Mononuclear cell (primary cell): Measurements from ENCODE around the gene RAB27A. TPM values are rescaled to one million over a fixed set of nuclear protein-coding genes. Genes with fewer than 3 reads are reported as not detected.

Source experiments
- H3K27me3 ChIP-seq: 2 replicates; pipeline ENCODE4 v1.6.0; 2011; ENCODE audit warnings: low read length, control low read depth; ENCODE audit not compliant: insufficient read depth
- H3K4me1 ChIP-seq: 2 replicates; pipeline ENCODE4 v1.5.1; 2011; ENCODE audit warnings: mild to moderate bottlenecking, low read length, control low read depth; ENCODE audit not compliant: insufficient read depth
- H3K4me3 ChIP-seq: 2 replicates; pipeline ENCODE4 v1.5.1; 2011; ENCODE audit warnings: mild to moderate bottlenecking, low read length, moderate library complexity
- H3K9me3 ChIP-seq: 2 replicates; pipeline ENCODE4 v1.5.1; 2011; ENCODE audit warnings: low read depth, mild to moderate bottlenecking, control low read depth, low read length
- total RNA-seq: library from RNA; depleted of rRNA; stranded (reverse); fragments of >200 nt; gene quantifications from one replicate; pipeline ENCODE4 v1.2.3, GENCODE V29; 2012

Gene RAB27A
- total RNA-seq, 1 donor, result 16.5 TPM

DNA sequence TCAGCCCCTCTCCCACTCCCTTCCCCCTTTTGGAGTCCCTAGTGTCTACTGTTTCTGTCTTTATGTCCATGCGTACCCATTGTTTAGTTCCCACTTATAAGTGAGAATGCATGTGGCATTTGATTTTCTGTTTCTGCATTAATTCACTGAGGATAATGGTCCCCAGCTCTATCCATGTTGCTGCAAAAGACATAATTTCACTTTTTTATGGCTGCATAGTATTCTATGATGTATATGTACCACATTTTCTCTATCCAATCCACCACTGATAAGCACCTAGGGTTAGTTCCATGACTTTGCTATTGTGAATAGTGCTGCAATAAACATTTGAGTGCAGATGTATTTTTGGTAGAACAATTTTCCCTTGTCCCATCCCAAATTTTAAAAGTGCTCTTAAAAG, 58.7 kb downstream of the RAB27A start:
- no peaks in the 10 kb centered on the region for H3K4me1 ChIP-seq
- no peaks in the 10 kb centered on the region for H3K27me3 ChIP-seq
- H3K9me3 ChIP-seq, result no peaks in the 10 kb centered on the region
- no peak overlapping the region for H3K4me3 ChIP-seq

DNA sequence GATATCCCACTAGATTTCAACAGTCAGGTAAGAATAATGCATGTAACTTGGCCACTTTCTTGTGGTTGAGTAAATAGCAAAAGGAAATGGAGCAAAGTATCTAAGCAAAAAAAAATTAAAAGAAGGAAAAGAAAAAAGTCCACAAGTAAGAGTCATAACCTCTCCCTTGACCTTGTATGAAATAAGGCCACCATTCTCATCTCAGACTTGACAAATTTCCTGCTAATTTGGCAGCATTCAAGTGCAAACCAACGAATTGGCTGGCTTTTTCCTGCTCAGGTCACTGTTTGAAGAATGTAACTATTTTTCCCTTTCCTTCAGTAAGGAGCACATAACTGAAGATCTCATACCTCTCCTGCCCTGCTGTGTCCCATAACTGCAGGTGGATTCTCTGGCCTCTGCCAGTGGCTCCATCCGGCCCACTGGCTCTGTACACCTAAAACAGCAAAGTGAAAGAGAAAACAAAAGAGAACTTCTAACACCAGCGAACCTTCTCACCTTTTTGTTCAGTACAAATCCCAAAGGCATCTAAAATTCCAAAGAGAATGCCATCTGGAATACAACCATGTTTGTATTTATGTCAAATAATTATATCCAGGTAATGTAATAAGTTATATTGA, 59.5 kb downstream of the RAB27A start:
- no peak overlapping the region for H3K4me3 ChIP-seq
- H3K9me3 ChIP-seq, result no peaks in the 10 kb centered on the region
- peaks cover 3% of the 10 kb centered on the region for H3K4me1 ChIP-seq
- H3K27me3 ChIP-seq, result no peaks in the 10 kb centered on the region

DNA sequence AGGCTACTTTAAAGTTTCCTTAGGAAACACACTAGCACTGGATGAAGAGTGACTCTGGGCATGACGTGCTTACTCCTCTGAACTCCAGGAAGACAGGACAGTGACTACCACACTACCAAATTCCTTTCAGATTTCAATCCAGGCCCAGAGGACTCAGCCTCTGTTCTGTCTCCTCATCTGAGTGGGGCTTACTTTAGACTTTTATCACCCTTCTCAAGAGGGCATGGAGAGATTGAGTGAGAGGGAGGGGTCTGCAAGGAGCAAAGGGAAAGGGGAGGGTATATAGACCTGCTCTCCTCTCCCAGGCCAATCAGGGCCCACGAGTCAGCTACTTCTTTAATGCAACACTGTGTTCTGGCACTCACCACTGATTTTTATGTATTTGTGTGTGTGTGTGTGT, 63.5 kb downstream of the RAB27A start:
- H3K9me3 ChIP-seq, result no peaks in the 10 kb centered on the region
- H3K4me3 ChIP-seq, result no peak overlapping the region
- H3K27me3 ChIP-seq, result no peaks in the 10 kb centered on the region
- peaks cover 43% of the 10 kb centered on the region for H3K4me1 ChIP-seq

DNA sequence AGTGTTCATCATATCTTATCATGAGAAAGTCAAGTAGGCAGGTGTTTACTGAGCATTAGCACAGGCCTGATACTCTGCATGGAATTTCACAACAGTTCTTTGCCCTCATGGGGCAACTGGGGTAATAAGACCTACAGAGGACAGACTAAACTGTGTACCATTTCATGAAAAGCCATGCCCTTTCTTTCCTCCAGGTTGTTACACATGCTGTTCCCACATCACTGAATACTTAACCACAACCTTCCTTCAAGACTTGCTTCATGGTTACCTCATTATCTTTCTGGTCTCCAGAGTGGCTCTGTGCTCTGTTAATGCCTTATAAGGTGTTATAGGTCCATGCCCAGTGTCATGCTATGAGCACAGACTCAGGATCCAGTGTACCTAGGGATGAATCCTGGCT, 64.7 kb downstream of the RAB27A start:
- H3K9me3 ChIP-seq, result no peaks in the 10 kb centered on the region
- H3K27me3 ChIP-seq, result no peaks in the 10 kb centered on the region
- H3K4me1 ChIP-seq, result peaks cover 56% of the 10 kb centered on the region
- H3K4me3 ChIP-seq, result no peak overlapping the region

DNA sequence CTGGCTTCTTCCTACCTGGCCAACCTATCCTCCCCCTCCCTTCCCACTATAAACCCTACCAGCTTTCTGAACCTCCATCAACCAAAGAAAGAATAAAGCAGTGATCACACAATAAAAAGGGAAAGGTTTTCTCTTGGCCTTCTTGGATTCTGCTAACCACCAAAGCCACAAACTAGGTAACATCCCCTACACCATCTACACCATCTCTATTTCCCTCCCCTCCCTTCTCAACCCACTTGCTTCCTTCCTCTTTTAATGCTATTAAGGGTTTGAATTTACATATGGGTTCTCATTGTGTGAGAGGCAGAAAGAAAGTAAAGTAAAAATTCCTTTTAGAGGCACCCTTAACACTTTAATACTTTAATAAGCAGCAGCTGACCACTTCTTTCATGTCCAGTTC, 67.0 kb downstream of the RAB27A start:
- Histone ChIP-seq H3K4me3 (no peak overlapping the region), H3K9me3 (no peaks in the 10 kb centered on the region), H3K27me3 (no peaks in the 10 kb centered on the region), H3K4me1 (peaks cover 79% of the 10 kb centered on the region)

DNA sequence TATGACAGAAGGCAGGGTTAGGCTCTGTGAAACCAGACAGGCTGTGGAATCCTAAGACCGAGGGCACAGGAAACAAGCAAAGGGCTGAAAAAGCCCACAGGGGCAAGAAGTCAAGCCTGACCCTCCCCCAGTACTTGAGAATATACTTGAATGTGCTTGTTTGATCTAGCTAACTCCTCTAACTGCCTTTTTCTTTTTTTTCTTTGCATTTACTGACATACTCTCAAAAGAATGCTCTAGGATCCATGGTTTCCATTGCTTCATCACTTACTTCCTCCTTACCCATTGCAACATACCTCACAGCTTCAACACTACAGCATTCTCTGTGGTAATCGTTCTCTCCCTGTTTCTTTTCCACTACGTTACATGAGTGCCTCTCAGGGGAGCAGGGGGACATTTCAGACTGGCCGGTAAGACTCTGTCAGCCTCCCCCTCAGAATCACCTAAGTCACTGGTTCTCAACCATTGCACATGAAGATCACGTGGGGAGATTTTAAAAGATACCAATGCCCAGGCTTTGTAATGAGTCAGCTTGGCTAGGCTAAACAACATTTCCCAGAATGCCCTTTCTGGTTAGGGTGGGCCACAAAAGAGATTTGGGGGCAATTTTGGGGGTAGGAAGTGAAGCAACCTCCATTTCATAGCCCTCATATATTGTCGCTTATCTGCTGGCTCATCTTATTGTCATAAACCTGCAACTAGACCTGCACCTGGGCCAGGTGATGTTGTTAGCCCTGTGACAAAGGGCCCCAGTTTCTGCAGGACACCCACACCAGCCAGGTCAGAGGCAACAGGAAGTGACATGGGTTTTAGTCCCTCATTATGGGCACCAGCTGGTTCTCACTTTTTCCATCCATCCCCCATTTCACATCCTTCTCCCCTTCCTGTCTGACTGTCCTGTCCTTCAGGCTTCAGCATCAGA, 68.3 kb downstream of the RAB27A start:
- H3K4me1 ChIP-seq, result peaks cover 84% of the 10 kb centered on the region

DNA sequence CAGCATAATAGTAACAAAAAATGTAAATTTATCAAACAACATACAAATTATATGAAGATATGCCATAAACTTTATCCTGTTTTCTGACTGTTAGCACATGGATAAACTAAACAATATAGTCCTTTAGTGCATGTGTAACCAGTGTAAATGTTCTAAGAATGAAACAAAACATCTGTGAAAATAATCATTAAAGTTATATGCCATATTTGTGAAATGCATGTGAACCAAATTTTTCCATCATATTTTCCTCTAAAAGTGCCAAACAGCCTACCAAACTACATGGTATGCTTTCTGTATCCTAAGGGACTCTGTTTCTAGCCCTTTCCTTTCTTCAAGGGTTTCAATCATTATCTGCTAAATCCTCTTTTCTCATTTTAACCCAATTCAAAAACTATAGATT, 69.0 kb downstream of the RAB27A start:
- no peak overlapping the region for H3K4me3 ChIP-seq
- H3K27me3 ChIP-seq, result no peaks in the 10 kb centered on the region
- no peaks in the 10 kb centered on the region for H3K9me3 ChIP-seq
- H3K4me1 ChIP-seq, result peaks cover 84% of the 10 kb centered on the region

More for the DNA sequence above, 68.3 kb downstream of the RAB27A start:
- H3K9me3 ChIP-seq, result no peaks in the 10 kb centered on the region
- no peaks in the 10 kb centered on the region for H3K27me3 ChIP-seq
- no peak overlapping the region for H3K4me3 ChIP-seq

DNA sequence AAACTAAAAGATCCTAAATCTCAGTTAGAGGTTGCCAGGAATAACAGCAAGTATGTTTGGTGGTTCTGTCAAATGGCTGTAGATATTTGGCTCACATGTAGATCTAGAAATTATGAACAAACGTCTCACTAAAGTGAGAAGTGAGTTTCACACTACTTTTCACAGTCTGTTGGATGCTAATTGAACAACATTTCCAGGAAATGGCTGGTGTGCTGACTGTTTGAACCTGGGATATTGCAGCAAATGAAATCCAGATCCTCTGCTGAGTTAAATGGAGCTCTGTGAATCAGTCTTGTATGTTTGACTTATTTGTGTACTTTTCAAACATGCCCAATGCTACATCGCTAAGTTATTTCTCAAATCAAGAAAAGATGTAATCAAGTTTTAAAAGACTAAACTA, 71.6 kb downstream of the RAB27A start:
- no peak overlapping the region for H3K4me3 ChIP-seq
- H3K9me3 ChIP-seq, result no peaks in the 10 kb centered on the region
- H3K27me3 ChIP-seq, result no peaks in the 10 kb centered on the region
- H3K4me1 ChIP-seq, result peaks cover 60% of the 10 kb centered on the region

DNA sequence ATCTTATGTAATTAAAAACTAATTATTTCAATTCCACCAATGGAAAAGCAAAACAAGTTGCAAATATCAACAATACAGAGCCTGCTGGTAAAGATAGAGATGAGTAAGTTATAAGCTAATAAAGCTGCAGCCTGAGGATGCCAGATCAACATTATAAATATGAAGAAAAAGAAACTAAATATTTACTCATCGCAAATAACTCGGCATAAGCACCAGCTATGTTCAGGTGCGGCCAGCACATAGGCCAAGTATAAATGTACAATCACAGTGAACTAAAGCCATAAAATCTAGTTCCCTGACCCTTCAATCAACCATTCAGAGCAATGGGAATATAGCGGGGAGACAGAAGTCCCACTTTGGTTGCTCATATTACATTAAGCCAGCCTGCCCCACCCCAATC, 85.1 kb downstream of the RAB27A start:
- no peak overlapping the region for H3K4me3 ChIP-seq

DNA sequence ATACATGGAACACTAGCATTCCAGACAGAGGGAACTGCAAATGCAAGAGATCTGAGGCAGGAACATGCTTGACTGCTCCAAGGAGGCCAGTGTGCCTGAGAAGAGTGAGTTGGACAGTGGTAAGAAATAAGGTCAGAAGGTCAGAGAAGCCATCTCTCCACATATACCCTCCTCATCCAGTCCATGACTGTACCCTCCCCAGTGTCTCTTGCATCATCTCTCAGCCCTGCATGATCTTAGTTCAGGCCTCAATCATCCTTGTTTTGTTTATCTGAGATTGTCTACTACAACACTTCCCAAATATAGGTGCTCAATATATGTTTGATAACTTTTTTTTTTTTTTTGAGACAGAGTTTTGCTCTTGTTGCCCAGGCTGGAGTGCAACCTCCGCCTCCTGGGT, 87.4 kb downstream of the RAB27A start:
- no peak overlapping the region for H3K4me3 ChIP-seq
- H3K9me3 ChIP-seq, result no peaks in the 10 kb centered on the region
- no peaks in the 10 kb centered on the region for H3K27me3 ChIP-seq
- peaks cover 10% of the 10 kb centered on the region for H3K4me1 ChIP-seq

More for the DNA sequence above, 85.1 kb downstream of the RAB27A start:
- no peaks in the 10 kb centered on the region for H3K4me1 ChIP-seq
- no peaks in the 10 kb centered on the region for H3K9me3 ChIP-seq
- H3K27me3 ChIP-seq, result no peaks in the 10 kb centered on the region

DNA sequence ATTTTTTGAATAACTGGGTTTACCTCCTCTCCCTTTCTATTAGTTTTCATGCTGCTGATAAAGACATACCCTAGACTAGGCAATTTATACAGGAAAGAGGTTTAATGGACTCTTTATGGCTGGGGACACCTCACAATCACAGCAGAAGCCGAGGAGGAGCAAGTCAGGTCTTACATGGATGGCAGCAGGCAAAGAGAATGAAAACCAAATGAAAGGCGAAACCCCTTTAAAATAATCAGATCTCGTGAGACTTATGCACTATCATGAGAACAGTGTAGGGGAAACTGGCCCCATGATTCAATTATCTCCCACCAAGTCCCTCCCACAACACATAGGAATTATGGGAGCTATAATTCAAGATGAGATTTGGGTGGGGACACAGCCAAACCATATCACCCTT, 90.9 kb downstream of the RAB27A start:
- H3K4me1 ChIP-seq, result peaks cover 35% of the 10 kb centered on the region
- H3K9me3 ChIP-seq, result no peaks in the 10 kb centered on the region
- H3K4me3 ChIP-seq, result no peak overlapping the region
- no peaks in the 10 kb centered on the region for H3K27me3 ChIP-seq

DNA sequence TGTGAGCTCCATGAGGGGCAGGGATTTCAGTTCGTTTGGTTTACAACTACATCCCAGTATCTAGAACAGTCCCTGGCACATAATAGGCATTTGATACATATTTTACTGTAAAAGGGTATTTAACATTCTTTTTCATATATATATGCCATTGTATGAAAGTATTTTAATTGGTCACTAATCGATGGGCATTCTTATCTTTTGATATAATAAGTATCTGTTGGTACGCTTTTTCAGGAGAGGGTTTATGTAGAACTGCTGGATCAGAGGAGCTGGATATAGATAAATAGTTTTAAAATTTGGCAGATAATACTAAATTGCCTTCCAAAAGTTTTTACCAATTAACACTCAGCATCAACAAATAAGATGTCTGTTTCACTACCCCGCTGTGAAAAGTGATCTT, 91.9 kb downstream of the RAB27A start:
- H3K9me3 ChIP-seq, result no peaks in the 10 kb centered on the region
- H3K4me3 ChIP-seq, result peak overlapping the region; percentile 95
- no peaks in the 10 kb centered on the region for H3K27me3 ChIP-seq
- peaks cover 35% of the 10 kb centered on the region for H3K4me1 ChIP-seq

DNA sequence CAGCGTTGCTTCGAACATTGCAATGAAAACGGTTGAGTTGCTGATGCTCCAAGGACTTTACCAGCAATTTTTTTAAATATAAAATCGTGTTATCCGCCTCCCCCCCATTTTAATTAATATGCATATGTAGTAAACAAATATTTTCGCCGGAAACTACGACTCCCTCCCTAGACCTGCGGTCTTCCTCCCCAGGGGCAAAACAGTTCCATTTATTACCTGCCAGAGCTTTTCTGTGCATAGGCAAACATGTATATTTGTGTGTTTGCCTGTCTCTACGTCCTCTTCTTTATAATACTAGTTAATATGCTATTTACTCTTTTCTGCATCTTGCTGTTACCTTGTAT, 92.3 kb downstream of the RAB27A start:
- peak overlapping the region; percentile 95 for H3K4me3 ChIP-seq
- no peaks in the 10 kb centered on the region for H3K27me3 ChIP-seq
- no peaks in the 10 kb centered on the region for H3K9me3 ChIP-seq
- H3K4me1 ChIP-seq, result peaks cover 35% of the 10 kb centered on the region

DNA sequence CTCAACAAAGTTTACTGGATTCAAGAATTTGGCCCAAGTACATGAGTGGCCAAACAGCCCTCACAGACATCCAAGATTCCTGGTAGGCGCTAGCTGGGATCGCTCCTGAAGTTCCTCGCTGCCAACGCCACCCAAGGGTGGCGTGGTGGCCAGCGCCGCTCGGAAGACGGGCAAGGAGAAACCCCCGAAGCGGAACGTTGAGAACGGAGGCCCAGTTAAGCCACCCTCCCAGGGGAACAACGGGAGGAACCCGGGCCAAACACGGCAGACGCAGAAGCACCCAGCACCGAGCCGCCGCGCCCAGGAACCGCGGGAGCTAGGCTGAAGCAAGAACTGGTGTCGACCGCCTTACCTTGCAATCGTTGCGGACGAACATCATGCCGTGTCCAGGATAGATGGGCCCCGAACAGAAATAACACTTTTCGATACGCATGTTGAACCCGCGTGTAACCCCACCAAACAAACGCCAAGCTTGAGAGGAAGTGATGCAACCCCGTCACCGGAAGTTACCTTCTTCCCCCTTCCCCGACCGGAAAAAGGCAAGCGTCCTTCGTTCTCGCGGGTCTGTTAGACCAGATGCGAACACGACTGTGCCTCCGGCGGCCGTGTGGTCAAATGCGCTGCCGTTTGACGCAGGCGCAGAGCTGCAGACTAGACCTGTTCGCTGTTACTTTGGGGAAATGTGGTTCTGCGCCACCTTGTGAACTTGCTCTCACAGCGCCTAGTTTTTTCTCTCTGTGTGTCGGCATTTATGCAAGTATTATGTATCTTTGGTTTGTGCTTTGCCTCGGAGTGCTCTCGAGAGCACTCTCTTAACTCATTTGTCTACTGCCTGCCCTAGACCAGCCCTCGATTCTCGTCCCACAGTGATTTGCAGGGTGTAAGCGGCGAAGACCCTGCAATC, 92.9 kb downstream of the RAB27A start, which contains the start of gene RSL24D1:
Gene RSL24D1 (minus strand): TSS at position 484 of the 904 bp plus-strand sequence. CDS start 51 bp downstream, at position 433.
- H3K9me3 ChIP-seq, result no peaks in the 10 kb centered on the region
- peak within 1 kb of the TSS; percentile 95 for H3K4me3 ChIP-seq
- H3K27me3 ChIP-seq, result no peaks in the 10 kb centered on the region
- H3K4me1 ChIP-seq, result peaks cover 35% of the 10 kb centered on the region

DNA sequence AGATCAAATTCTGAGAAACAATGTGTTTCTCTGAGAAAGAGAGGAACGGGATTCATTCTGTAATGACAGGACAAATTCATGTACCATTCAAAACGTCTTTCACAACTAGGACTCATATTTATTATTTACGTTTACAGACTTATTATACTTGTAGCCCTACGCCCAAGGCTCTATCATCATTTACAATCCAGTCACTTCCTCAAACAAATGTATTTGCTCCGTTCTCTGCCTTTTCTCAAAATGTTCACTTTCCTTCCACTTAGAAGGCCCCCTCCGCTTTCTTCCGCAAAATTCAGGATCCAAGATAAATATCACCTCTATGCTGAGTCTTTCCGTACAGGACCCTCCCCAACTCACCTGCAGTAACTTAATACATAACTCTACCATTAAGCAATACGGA, 93.6 kb downstream of the RAB27A start:
- Histone ChIP-seq H3K4me1 (peaks cover 35% of the 10 kb centered on the region), H3K9me3 (no peaks in the 10 kb centered on the region), H3K27me3 (no peaks in the 10 kb centered on the region), H3K4me3 (peak overlapping the region; percentile 95)
